HG03378 (cell line): ENCODE results near the gene CLDN20.
"Not testable (repeated sequence)": the region's sequence is repeated elsewhere in the genome, so short reads cannot be mapped to it uniquely, and the experiment has no call there.

Experiments
- ATAC-seq: cut with Tn5 transposase; IDR thresholded peaks from one replicate; pipeline ENCODE4 v1.9.1; 2021; ENCODE audit warnings: mild to moderate bottlenecking, moderate library complexity; ENCODE audit not compliant: unreplicated experiment

Gene CLDN20

GRCh38 chr6:155310596-155310995 is 46.8 kb downstream of the CLDN20 start:
- no peak for ATAC-seq

DNA sequence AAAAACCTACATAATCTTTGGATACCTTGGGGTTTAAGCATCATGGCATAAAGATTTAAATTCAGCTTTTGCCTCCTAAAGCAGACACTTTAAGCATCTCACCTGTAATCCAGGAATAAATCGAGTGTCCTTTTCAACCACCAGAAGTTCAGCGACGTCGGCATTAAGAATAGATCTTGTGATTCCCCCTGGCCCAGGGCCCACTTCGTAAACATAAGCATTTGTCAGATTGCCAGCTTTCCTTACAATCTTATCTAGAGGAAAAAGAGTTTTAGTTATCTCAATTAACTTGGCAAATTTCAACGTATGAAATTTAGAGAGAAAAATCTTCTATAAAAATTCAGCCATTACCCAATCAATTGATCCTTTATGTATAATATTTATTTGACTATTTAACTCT is 47.3 kb downstream of the CLDN20 start:
- ATAC-seq: no peak

DNA sequence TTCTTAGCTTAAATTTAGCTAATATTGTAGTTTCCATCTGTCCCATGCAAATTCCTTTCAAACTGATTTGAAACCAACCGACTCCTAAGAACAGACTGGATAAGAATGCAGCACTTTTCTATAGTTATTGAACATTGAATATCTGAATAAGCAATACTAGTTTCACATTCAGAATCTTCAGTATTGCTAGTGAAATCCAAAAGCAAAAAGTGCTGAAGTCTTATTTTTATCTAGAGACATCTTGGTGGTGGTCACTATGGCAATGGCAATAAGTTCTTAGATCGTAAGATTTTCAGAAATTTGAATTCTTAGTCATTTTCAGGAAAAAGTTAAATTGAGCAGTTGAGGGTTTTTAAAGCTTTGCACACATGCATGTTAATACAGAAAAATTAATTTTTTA is 47.8 kb downstream of the CLDN20 start:
- no peak for ATAC-seq

- ATAC-seq: not testable (repeated sequence)
Measured at GRCh38 chr6:155312950-155313349, 49.1 kb downstream of the CLDN20 start.

DNA sequence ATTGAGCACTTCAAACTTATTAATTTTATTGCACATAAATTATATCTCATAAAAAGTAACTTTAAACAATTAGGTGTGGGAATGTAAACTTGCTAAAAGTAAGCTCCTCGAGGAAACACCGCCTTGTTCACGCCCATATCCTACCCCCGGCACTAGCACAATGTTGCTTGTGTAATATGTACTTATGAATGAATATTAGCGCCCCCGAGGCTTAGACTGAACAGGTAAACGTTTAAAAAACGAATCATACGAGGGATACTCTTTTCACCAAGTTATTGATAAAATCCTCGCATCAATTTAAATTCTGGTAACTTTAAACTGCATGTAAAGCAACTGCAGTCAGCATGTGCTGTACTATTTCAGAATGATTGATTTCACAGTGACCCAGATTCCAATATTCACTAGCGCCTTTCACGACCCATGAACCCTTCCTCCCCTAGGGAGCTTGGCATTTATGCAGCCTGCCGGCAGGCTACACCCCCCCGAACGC is 49.8 kb downstream of the CLDN20 start:
- ATAC-seq: peak; percentile 6

- peak; percentile 85 for ATAC-seq
Measured at GRCh38 chr6:155314092-155314772, 50.4 kb downstream of the CLDN20 start, which contains the start of gene TFB1M. TSS of gene TFB1M (minus strand) at chr6:155314484. CDS start at chr6:155314428, 56 bp downstream.

GRCh38 chr6:155314773-155315515 is 51.1 kb downstream of the CLDN20 start:
- ATAC-seq: peak; percentile 56

- ATAC-seq: no peak
Measured at GRCh38 chr6:155315516-155315871, 51.7 kb downstream of the CLDN20 start.

DNA sequence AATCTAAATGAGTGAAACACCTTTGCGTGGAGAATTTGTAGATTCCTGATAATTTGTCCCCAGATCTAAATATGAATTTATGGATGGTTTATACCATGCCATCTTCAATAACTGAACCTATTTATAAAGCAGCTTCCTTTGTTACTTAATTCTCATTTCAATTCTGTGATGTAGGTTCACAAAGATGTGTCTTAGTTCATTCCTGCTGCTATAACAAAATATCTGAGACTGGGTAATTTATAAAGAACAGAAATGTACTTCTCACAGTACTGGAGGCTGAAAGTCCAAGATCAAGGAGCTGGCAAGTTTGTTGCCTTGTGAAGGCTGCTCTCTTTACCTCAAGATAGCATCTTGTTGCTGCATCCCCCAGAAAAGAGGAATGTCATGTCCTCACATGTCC is 52.6 kb downstream of the CLDN20 start:
- no peak for ATAC-seq

DNA sequence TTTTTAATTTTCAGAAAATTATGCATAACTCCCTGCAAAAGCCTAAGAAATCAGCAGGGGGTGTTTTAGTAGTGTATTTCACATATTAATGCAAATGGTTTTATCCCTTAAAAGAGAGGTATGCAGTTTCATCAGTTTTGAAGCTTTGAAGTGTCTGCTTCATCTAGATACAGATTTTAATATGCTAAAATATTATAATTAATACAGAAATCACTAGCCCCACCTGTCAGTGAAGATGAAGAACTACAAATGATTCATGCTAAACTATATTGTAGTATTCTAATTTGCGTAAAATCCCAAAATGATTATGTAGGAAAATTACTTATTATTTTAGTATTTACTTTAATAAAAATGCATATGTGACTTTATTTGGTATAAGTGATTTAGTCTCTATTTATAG is 53.4 kb downstream of the CLDN20 start:
- ATAC-seq: no peak

- ATAC-seq: peak; percentile 41
Measured at GRCh38 chr6:155319902-155320301, 56.1 kb downstream of the CLDN20 start.

DNA sequence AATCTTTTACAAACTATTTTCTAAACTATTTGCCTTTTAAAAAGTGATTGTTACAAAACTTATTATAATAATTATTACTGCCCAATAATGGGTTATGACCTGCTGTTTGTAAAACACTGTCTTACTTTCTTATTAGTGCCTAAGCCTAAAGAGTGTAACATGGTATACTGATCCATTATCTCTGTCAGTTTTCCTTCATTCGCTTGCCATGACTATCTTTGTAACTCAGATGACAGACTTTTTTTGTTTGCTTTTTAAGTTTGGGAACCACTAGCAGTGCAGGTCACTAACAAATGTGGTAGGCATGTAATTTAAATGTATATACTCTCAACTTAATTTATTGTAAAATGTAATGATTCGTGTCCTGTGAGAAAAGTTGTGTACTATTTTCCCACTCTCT is 60.4 kb downstream of the CLDN20 start:
- no peak for ATAC-seq

DNA sequence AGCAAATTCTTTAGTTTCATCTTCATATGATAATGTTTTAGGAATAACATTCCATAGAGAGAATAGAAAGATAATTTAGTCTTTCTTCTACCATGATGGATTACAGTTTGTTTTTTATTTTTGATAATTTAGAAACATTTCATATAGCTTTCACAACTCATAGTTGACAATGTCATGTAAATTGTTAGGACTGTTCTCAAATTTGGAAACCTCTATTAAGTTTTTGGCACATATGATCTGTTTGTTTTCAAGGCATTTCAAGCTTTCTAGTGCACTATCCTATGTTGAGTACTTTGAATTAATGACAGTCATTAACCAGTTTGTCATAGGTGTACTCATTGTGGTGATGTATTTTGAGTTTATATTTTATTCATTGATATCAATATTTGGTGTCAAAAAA is 61.2 kb downstream of the CLDN20 start:
- ATAC-seq: no peak

DNA sequence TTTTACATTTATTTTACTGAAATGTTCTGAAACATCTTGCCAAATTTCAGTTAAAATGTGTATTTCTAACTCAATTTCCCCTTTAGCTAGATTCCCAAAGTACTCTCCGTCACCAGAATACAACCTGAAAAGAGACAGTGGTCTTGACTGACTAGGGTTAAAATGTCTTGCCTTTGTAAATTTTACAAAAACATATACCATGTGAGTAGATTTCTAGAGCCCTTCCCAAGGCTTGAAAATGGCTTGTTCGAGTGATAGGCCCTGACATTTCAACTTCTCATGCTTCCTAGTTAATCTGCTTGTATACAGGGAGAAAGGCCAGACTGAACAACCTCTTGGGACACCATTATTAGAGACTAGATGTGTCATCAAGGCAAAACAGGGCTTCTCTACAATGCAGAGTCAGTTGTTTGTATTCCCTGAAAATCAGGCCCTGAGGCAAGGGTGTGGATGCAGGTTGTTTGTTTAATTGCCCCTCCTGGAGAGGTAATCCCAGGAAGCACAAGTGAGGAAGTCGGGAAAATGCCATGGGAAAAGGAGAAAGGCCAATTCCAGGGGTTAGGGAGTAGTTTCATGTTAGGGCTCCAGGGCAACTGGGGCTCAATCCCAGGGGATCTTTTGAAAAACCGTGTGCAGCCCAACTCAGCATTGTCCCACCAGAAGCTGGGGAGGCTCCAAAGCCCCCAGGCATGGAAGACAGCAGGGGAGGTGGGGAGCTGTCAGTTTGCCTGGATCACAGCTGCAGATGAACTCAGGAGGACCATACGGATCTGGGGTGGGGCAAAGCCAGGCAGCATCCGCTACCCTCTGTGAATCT is 62.1 kb downstream of the CLDN20 start:
- ATAC-seq: no peak
